GM12878 (cell line): ENCODE data around the gene FAM234B. TPM values are rescaled to one million over a fixed set of nuclear protein-coding genes. Genes with fewer than 3 reads are reported as not detected.

Source experiments
- ATAC-seq: fragments of 200-7000 bp; cut with Tn5 transposase; 3 replicates; pipeline ENCODE4 v1.9.1; 2020; ENCODE audit warnings: mild to moderate bottlenecking, moderate library complexity
- BruUV-seq: library from RNA; stranded (reverse); fragments of 400-500 nt; replicated peaks from 2 replicates; lab custom pipeline; 2021; lab: Mats Ljungman, UMichigan
- CTCF ChIA-PET: fragments of 300-600 bp; sonication (Branson Sonifier 250); formaldehyde crosslinking; extraction: SDS; loops from one replicate; lab custom pipeline; 2021; ENCODE audit warnings: inconsistent platforms; lab: Yijun Ruan, JAX
- POLR2A ChIA-PET: fragments of 350-600 bp; formaldehyde crosslinking; extraction: SDS; loops from one replicate; lab custom pipeline; 2021; ENCODE audit warnings: inconsistent platforms; lab: Charles Lee
- RAD21 ChIA-PET: fragments of 300-600 bp; sonication (Branson Sonifier 250); formaldehyde crosslinking; loops from one replicate; lab custom pipeline; 2023; ENCODE audit warnings: antibody characterized with exemption; ENCODE audit not compliant: unreplicated experiment; lab: Charles Lee
- SMC1A ChIA-PET: fragments of 300-600 bp; sonication (Branson Sonifier 250); formaldehyde crosslinking; loops from one replicate; lab custom pipeline; 2023; ENCODE audit not compliant: unreplicated experiment, uncharacterized antibody; lab: Charles Lee
- DNase-seq: peaks from one replicate; pipeline ENCODE4 v3.0.0-alpha.2; 2011; ENCODE audit warnings: low read depth, low spot score
- FAIRE-seq: peaks from 3 replicates; lab custom pipeline; 2011; peaks lifted over from hg19 to GRCh38; lab: Jason Lieb, UNC
- H2AFZ ChIP-seq: 2 replicates; pipeline ENCODE4 v1.6.0; 2011; ENCODE audit warnings: low read depth, low read length, control low read depth; ENCODE audit not compliant: control insufficient read depth
- H3K27ac ChIP-seq: 2 replicates; pipeline ENCODE4 v1.5.1; 2011; ENCODE audit warnings: control low read depth; ENCODE audit not compliant: control insufficient read depth, insufficient read depth
- H3K27me3 ChIP-seq, 2 experiments: replicated peaks in 1 of 2; 2 replicates each; pipeline versions ENCODE4 v1.6.0 to v1.6.1; 2011; ENCODE audit warnings: low read length in 1 of 2; ENCODE audit not compliant: control insufficient read depth in 2 of 2, insufficient read depth in 2 of 2
- H3K36me3 ChIP-seq, 2 experiments: 2 replicates each; pipeline ENCODE4 v1.5.1; 2011; ENCODE audit warnings: low read length in 1 of 2; ENCODE audit not compliant: control insufficient read depth in 2 of 2, insufficient read depth in 2 of 2
- H3K4me1 ChIP-seq: 2 replicates; pipeline ENCODE4 v1.6.1; 2011; ENCODE audit warnings: mild to moderate bottlenecking, low read length, moderate library complexity, mixed read lengths; ENCODE audit not compliant: control insufficient read depth, insufficient read depth
- H3K4me2 ChIP-seq: 2 replicates; pipeline ENCODE4 v1.6.0; 2011; ENCODE audit warnings: control low read depth; ENCODE audit not compliant: control insufficient read depth, insufficient read depth
- H3K4me3 ChIP-seq: fragments of 200-600 bp; sonication (generic); 2 replicates; pipeline ENCODE4 v1.5.1; 2016
- H3K79me2 ChIP-seq: 2 replicates; pipeline ENCODE4 v1.6.0; 2011; ENCODE audit warnings: low read length; ENCODE audit not compliant: control insufficient read depth, insufficient read depth
- H3K9ac ChIP-seq: 2 replicates; pipeline ENCODE4 v1.8.0; 2011; ENCODE audit warnings: low read length, control low read depth, mixed read lengths; ENCODE audit not compliant: control insufficient read depth, insufficient read depth
- H3K9me3 ChIP-seq: replicated peaks from 3 replicates; pipeline ENCODE4 v1.5.1; 2011; ENCODE audit warnings: mild to moderate bottlenecking, low read length; ENCODE audit not compliant: control insufficient read depth, insufficient read depth
- H4K20me1 ChIP-seq: 2 replicates; pipeline ENCODE4 v1.6.0; 2011; ENCODE audit not compliant: control insufficient read depth, insufficient read depth
- CEBPB ChIP-seq, 2 experiments: fragments of 150-350 bp in 1 of 2; IDR thresholded peaks; 2 replicates each; pipeline ENCODE4 v1.6.1; 2012 to 2014; ENCODE audit warnings: low read depth in 2 of 2, low read length in 2 of 2, borderline replicate concordance in 1 of 2, inconsistent platforms in 1 of 2
- IRF3 ChIP-seq: fragments of 450-650 bp; IDR thresholded peaks from 2 replicates; pipeline ENCODE4 v1.6.1; 2014; ENCODE audit warnings: mild to moderate bottlenecking
- NKRF ChIP-seq: fragments of 450-650 bp; conservative IDR thresholded peaks from 2 replicates; pipeline ENCODE4 v1.6.1; 2017; ENCODE audit warnings: mild to moderate bottlenecking, moderate library complexity
- TCF7 ChIP-seq: IDR thresholded peaks from 2 replicates; pipeline ENCODE4 v1.6.1; 2014; ENCODE audit warnings: antibody characterized with exemption, borderline replicate concordance
- ZZZ3 ChIP-seq: IDR thresholded peaks from 2 replicates; pipeline ENCODE4 v1.6.1; 2011; ENCODE audit warnings: low read depth; ENCODE audit not compliant: control insufficient read depth, insufficient read length
- WGBS: methylation state at CpG from one replicate; pipeline ENCODE4 v1.1.6; 2016; ENCODE audit warnings: low lambda C conversion rate; ENCODE audit not compliant: insufficient replicate concordance, insufficient coverage; ENCODE audit errors: missing lambda C conversion rate; 5-methylcytosine and 5-hydroxymethylcytosine counted together
- in situ Hi-C: fragments of 300-500 bp; cut with MboI; formaldehyde crosslinking; loops from 9 replicates; pipeline ENCODE4 v1.14.3; 2018; ENCODE audit warnings: mixed read lengths
- intact Hi-C: fragments of 100-400 bp; cut with micrococcal nuclease; formaldehyde crosslinking; loops from one replicate; pipeline ENCODE4 v1.14.2; 2022; ENCODE audit not compliant: unreplicated experiment
- polyA plus RNA-seq, 11 experiments: library from polyadenylated mRNA; depleted of rRNA in 4 of 11; unstranded in 6 of 11; stranded (reverse) in 5 of 11; fragments of >200 nt; fragmentation: Nextera tagmentation in 4 of 11; fragmentation: Illumina TruSeq in 1 of 11; extraction: Ambion mirVana in 4 of 11; extraction: Trizol in 1 of 11; gene quantifications; 1 replicate in 1 of 11; 2 replicates in 10 of 11; pipeline versions ENCODE4 v1.2.1 to v1.2.3, GENCODE V29; 2011 to 2016; ENCODE audit warnings: inconsistent platforms in 2 of 11, missing spikeins in 2 of 11, low read depth in 1 of 11
- total RNA-seq, 4 experiments: library from RNA; depleted of rRNA in 3 of 4; stranded (reverse); fragments of >200 nt in 3 of 4; fragmentation: Illumina TruSeq in 1 of 4; extraction: Trizol in 1 of 4; gene quantifications; 2 replicates each; pipeline versions ENCODE4 v1.2.1 to v1.2.3, GENCODE V29; 2013 to 2021
- TF ChIP-seq, protein P1 (sequence below): fragments of 450-650 bp; IDR thresholded peaks from 2 replicates; pipeline ENCODE4 v1.6.1; 2016; ENCODE audit warnings: mild to moderate bottlenecking
- TF ChIP-seq, protein P2 (sequence below): IDR thresholded peaks from 2 replicates; pipeline ENCODE4 v1.6.1; 2012; ENCODE audit warnings: improper control_type of control experiment, low read depth, low read length; ENCODE audit not compliant: insufficient replicate concordance
- TF ChIP-seq, protein P3 (sequence below): IDR thresholded peaks from 2 replicates; pipeline ENCODE4 v1.6.1; 2011; ENCODE audit warnings: mild to moderate bottlenecking, low read depth, low read length, moderate library complexity; ENCODE audit not compliant: insufficient replicate concordance

The FAM234B gene
- total and polyA plus RNA-seq, 10 of the 15 experiments (the other 5 are each of a cell fraction or from before 2014, with no cell fraction given), result 0.09 to 2.8 (median 0.18) TPM

GRCh38 chr12:13106666-13107065 is 62.5 kb downstream of the FAM234B start:
- H3K79me2 ChIP-seq, result no peaks in the 10 kb centered on the region
- RAD21 ChIA-PET, result no interaction called here
- intact Hi-C loops, result no loop called here
- H3K4me3 ChIP-seq, result no peak overlapping the region
- H3K9me3 ChIP-seq, result no peaks in the 10 kb centered on the region; the same call in 2 of the 3 replicates
- 47% methylated on average over 1 of the region's 1 CpG for WGBS
- DNase-seq (no peak), FAIRE-seq (no peak), ATAC-seq (no peak)
- H2AFZ ChIP-seq, result no peak overlapping the region
- in situ Hi-C loops, result no loop called here
- no peak overlapping the region for H3K4me2 ChIP-seq
- no peak overlapping the region for H3K27ac ChIP-seq
- no TSS peak for BruUV-seq
- SMC1A ChIA-PET, result no interaction called here
- POLR2A ChIA-PET, result no interaction called here
- H3K36me3 ChIP-seq, result no peaks in the 10 kb centered on the region
- no peaks in the 10 kb centered on the region for H4K20me1 ChIP-seq
- H3K9ac ChIP-seq, result no peak overlapping the region
- TF ChIP-seq CEBPB (IDR thresholded peaks at IDR 0.05; ENCODE audit: borderline replicate concordance in 1 of 2, low read depth in 2 of 2, low read length in 2 of 2), result no peak
- TF ChIP-seq, protein P1, sequence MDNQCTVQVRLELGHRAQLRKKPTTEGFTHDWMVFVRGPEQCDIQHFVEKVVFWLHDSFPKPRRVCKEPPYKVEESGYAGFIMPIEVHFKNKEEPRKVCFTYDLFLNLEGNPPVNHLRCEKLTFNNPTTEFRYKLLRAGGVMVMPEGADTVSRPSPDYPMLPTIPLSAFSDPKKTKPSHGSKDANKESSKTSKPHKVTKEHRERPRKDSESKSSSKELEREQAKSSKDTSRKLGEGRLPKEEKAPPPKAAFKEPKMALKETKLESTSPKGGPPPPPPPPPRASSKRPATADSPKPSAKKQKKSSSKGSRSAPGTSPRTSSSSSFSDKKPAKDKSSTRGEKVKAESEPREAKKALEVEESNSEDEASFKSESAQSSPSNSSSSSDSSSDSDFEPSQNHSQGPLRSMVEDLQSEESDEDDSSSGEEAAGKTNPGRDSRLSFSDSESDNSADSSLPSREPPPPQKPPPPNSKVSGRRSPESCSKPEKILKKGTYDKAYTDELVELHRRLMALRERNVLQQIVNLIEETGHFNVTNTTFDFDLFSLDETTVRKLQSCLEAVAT, result no peak
- TF ChIP-seq, protein P2, sequence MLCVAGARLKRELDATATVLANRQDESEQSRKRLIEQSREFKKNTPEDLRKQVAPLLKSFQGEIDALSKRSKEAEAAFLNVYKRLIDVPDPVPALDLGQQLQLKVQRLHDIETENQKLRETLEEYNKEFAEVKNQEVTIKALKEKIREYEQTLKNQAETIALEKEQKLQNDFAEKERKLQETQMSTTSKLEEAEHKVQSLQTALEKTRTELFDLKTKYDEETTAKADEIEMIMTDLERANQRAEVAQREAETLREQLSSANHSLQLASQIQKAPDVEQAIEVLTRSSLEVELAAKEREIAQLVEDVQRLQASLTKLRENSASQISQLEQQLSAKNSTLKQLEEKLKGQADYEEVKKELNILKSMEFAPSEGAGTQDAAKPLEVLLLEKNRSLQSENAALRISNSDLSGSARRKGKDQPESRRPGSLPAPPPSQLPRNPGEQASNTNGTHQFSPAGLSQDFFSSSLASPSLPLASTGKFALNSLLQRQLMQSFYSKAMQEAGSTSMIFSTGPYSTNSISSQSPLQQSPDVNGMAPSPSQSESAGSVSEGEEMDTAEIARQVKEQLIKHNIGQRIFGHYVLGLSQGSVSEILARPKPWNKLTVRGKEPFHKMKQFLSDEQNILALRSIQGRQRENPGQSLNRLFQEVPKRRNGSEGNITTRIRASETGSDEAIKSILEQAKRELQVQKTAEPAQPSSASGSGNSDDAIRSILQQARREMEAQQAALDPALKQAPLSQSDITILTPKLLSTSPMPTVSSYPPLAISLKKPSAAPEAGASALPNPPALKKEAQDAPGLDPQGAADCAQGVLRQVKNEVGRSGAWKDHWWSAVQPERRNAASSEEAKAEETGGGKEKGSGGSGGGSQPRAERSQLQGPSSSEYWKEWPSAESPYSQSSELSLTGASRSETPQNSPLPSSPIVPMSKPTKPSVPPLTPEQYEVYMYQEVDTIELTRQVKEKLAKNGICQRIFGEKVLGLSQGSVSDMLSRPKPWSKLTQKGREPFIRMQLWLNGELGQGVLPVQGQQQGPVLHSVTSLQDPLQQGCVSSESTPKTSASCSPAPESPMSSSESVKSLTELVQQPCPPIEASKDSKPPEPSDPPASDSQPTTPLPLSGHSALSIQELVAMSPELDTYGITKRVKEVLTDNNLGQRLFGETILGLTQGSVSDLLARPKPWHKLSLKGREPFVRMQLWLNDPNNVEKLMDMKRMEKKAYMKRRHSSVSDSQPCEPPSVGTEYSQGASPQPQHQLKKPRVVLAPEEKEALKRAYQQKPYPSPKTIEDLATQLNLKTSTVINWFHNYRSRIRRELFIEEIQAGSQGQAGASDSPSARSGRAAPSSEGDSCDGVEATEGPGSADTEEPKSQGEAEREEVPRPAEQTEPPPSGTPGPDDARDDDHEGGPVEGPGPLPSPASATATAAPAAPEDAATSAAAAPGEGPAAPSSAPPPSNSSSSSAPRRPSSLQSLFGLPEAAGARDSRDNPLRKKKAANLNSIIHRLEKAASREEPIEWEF, result no peak
- TF ChIP-seq ZZZ3, result no peak
- TF ChIP-seq TCF7, result no peak
- TF ChIP-seq NKRF, result no peak
- TF ChIP-seq, protein P3, sequence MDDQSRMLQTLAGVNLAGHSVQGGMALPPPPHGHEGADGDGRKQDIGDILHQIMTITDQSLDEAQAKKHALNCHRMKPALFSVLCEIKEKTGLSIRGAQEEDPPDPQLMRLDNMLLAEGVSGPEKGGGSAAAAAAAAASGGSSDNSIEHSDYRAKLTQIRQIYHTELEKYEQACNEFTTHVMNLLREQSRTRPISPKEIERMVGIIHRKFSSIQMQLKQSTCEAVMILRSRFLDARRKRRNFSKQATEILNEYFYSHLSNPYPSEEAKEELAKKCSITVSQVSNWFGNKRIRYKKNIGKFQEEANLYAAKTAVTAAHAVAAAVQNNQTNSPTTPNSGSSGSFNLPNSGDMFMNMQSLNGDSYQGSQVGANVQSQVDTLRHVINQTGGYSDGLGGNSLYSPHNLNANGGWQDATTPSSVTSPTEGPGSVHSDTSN, result no peak
- no peak for TF ChIP-seq IRF3
- TF ChIP-seq, all 136 proteins: peak for 0
- no peaks in the 10 kb centered on the region for H3K4me1 ChIP-seq
- H3K27me3 ChIP-seq, result peaks cover 0 to 9% of the 10 kb centered on the region in 2 experiments; a peak in 2 of 4 replicates
- CTCF ChIA-PET, result no interaction called here
